CD14-positive monocyte (primary cell): ENCODE measurements around the gene SPI1. TPM values are rescaled to one million over a fixed set of nuclear protein-coding genes. Genes with fewer than 3 reads are reported as not detected.
A peak's percentile ranks its signal among the peaks of the same experiment; 100 is the strongest.

Experiments
- DNase-seq, 3 donors: peaks; one replicate each; pipeline ENCODE4 v3.0.0-alpha.2; 2011 to 2022
- H2AFZ ChIP-seq: 2 replicates; pipeline ENCODE4 v1.6.0; 2012; ENCODE audit warnings: mild to moderate bottlenecking, low read depth, low read length, inconsistent platforms; ENCODE audit not compliant: insufficient read depth, poor library complexity, severe bottlenecking
- H3K27ac ChIP-seq, 2 donors: 1 replicate in 1 of 2; 2 replicates in 1 of 2; pipeline ENCODE4 v1.5.1; 2012 to 2013; ENCODE audit warnings: low read length in 2 of 2, control low read depth in 1 of 2, inconsistent platforms in 1 of 2, low read depth in 1 of 2, mild to moderate bottlenecking in 1 of 2
- H3K27me3 ChIP-seq, 2 donors: one replicate each; pipeline versions ENCODE4 v1.6.0 to v1.6.1; 2011 to 2013; ENCODE audit warnings: low read length in 2 of 2; ENCODE audit not compliant: control insufficient read depth in 2 of 2, insufficient read depth in 2 of 2
- H3K36me3 ChIP-seq, 2 donors: replicated peaks in 1 of 2; 1 replicate in 1 of 2; 2 replicates in 1 of 2; pipeline versions ENCODE4 v1.5.1 to v1.6.1; 2012 to 2013; ENCODE audit warnings: low read length in 2 of 2, control low read depth in 1 of 2, inconsistent platforms in 1 of 2, mild to moderate bottlenecking in 1 of 2; ENCODE audit not compliant: insufficient read depth in 2 of 2, control insufficient read depth in 1 of 2
- H3K4me1 ChIP-seq, 2 donors: 1 replicate in 1 of 2; 2 replicates in 1 of 2; pipeline versions ENCODE4 v1.5.1 to v1.6.1; 2012 to 2013; ENCODE audit warnings: low read length in 2 of 2, control low read depth in 1 of 2, inconsistent platforms in 1 of 2, mild to moderate bottlenecking in 1 of 2, moderate library complexity in 1 of 2; ENCODE audit not compliant: insufficient read depth in 2 of 2, control insufficient read depth in 1 of 2
- H3K4me2 ChIP-seq: replicated peaks from 2 replicates; pipeline ENCODE3; 2012; ENCODE audit warnings: low read length, moderate library complexity, mild to moderate bottlenecking; ENCODE audit not compliant: poor library complexity, severe bottlenecking; ENCODE audit errors: extremely low read depth
- H3K4me3 ChIP-seq, 3 experiments: fragments of 200-600 bp in 1 of 3; sonication (generic) in 1 of 3; replicated peaks in 1 of 3; 1 replicate in 2 of 3; 2 replicates in 1 of 3; pipeline ENCODE4 v1.5.1; 2011 to 2013; ENCODE audit warnings: low read length in 3 of 3, mild to moderate bottlenecking in 3 of 3, control low read depth in 2 of 3, low read depth in 2 of 3, inconsistent platforms in 1 of 3, moderate library complexity in 1 of 3
- H3K79me2 ChIP-seq: 2 replicates; pipeline ENCODE4 v1.6.0; 2012; ENCODE audit warnings: mild to moderate bottlenecking, control low read depth, inconsistent platforms, low read length, moderate library complexity; ENCODE audit not compliant: insufficient read depth
- H3K9ac ChIP-seq: 2 replicates; pipeline ENCODE4 v1.6.0; 2017; ENCODE audit warnings: low read length, mild to moderate bottlenecking; ENCODE audit not compliant: insufficient read depth, poor library complexity, severe bottlenecking
- H3K9me3 ChIP-seq, 2 donors: replicated peaks in 1 of 2; 1 replicate in 1 of 2; 2 replicates in 1 of 2; pipeline versions ENCODE4 v1.5.1 to v1.6.1; 2012 to 2013; ENCODE audit warnings: low read length in 2 of 2, control low read depth in 1 of 2; ENCODE audit not compliant: control insufficient read depth in 1 of 2, insufficient read depth in 1 of 2
- H4K20me1 ChIP-seq: 2 replicates; pipeline ENCODE4 v1.6.0; 2012; ENCODE audit warnings: mild to moderate bottlenecking, low read length, control low read depth, moderate library complexity; ENCODE audit not compliant: insufficient read depth
- H3K27ac Mint-ChIP-seq, 7 donors: one replicate each; pipeline ENCODE4 v1.8.0; 2020; ENCODE audit warnings: mild to moderate bottlenecking in 7 of 7, mixed read lengths in 7 of 7, moderate library complexity in 6 of 7, inconsistent platforms in 2 of 7
- H3K27me3 Mint-ChIP-seq, 3 donors: one replicate each; pipeline ENCODE4 v1.8.0; 2021 to 2022; ENCODE audit warnings: low read depth in 3 of 3, mild to moderate bottlenecking in 3 of 3, mixed read lengths in 3 of 3, moderate library complexity in 3 of 3, inconsistent platforms in 1 of 3
- H3K36me3 Mint-ChIP-seq, 2 donors: one replicate each; pipeline ENCODE4 v1.8.0; 2020; ENCODE audit warnings: mixed read lengths in 2 of 2, inconsistent platforms in 1 of 2, mild to moderate bottlenecking in 1 of 2
- H3K4me1 Mint-ChIP-seq: one replicate; pipeline ENCODE4 v1.8.0; 2020; ENCODE audit warnings: mild to moderate bottlenecking, mixed read lengths
- H3K4me3 Mint-ChIP-seq, 2 donors: one replicate each; pipeline ENCODE4 v1.8.0; 2020; ENCODE audit warnings: mild to moderate bottlenecking in 2 of 2, mixed read lengths in 2 of 2, moderate library complexity in 1 of 2
- H3K9me3 Mint-ChIP-seq, 7 donors: one replicate each; pipeline ENCODE4 v1.8.0; 2020 to 2022; ENCODE audit warnings: mixed read lengths in 7 of 7, mild to moderate bottlenecking in 6 of 7, moderate library complexity in 6 of 7, inconsistent platforms in 2 of 7
- CTCF ChIP-seq: fragments of 200-600 bp; IDR thresholded peaks from one replicate; pipeline ENCODE4 v1.8.0; 2022; ENCODE audit warnings: antibody characterized with exemption, mild to moderate bottlenecking
- WGBS: methylation state at CpG from one replicate; pipeline ENCODE4 v1.1.5; 2013; ENCODE audit warnings: missing lambda C conversion rate; ENCODE audit not compliant: insufficient coverage; 5-methylcytosine and 5-hydroxymethylcytosine counted together
- intact Hi-C, 2 donors: fragments of 100-400 bp; cut with micrococcal nuclease; formaldehyde crosslinking; loops; one replicate each; pipeline versions ENCODE4 v1.15.0 to v1.15.1; 2023
- polyA plus RNA-seq, 3 donors: library from polyadenylated mRNA; depleted of rRNA in 1 of 3; unstranded in 2 of 3; stranded (reverse) in 1 of 3; fragments of 300-500 nt in 2 of 3; fragments of >200 nt in 1 of 3; fragmentation: Illumina TruSeq in 2 of 3; gene quantifications; 1 replicate in 2 of 3; 2 replicates in 1 of 3; pipeline ENCODE4 v1.2.3, GENCODE V29; 2012 to 2021

The SPI1 gene
- polyA plus RNA-seq, 3 donors = 156 to 914 (median 223) TPM

GRCh38 chr11:47398551-47398950 lies 20.2 kb upstream of the SPI1 start:
- H3K9ac ChIP-seq = no peak overlapping the region
- H2AFZ ChIP-seq = no peak overlapping the region
- no peak for TF ChIP-seq CTCF
- no peak overlapping the region for H3K4me2 ChIP-seq
- no peak overlapping the region for H3K27ac ChIP-seq
- Mint-ChIP-seq H3K9me3 (no peaks in the 10 kb centered on the region), H3K27me3 (peaks cover 0 to 2% (median 0%) of the 10 kb centered on the region in 3 donors), H3K36me3 (peaks cover 1 to 10% of the 10 kb centered on the region in 2 donors), H3K27ac (peak overlapping the region in 1 of 7 donors; percentile 46), H3K4me1 (peaks cover 60% of the 10 kb centered on the region), H3K4me3 (no peak overlapping the region)
- H3K79me2 ChIP-seq = peaks cover 33% of the 10 kb centered on the region
- H3K9me3 ChIP-seq = no peaks in the 10 kb centered on the region
- intact Hi-C loops = no loop called here
- DNase-seq = no peak
- H4K20me1 ChIP-seq = no peaks in the 10 kb centered on the region
- no peaks in the 10 kb centered on the region for H3K36me3 ChIP-seq
- peaks cover 63 to 72% of the 10 kb centered on the region in 2 donors for H3K4me1 ChIP-seq
- H3K4me3 ChIP-seq = no peak overlapping the region
- no peaks in the 10 kb centered on the region for H3K27me3 ChIP-seq
- WGBS = 100% methylated on average over 1 of the region's 1 CpG

GRCh38 chr11:47398011-47398410 lies 19.7 kb upstream of the SPI1 start:
- no peaks in the 10 kb centered on the region for H3K9me3 Mint-ChIP-seq
- DNase-seq = no peak
- Histone ChIP-seq H2AFZ (no peak overlapping the region), H3K36me3 (no peaks in the 10 kb centered on the region), H3K9me3 (no peaks in the 10 kb centered on the region), H4K20me1 (no peaks in the 10 kb centered on the region), H3K27ac (no peak overlapping the region), H3K4me3 (no peak overlapping the region), H3K27me3 (no peaks in the 10 kb centered on the region), H3K4me2 (no peak overlapping the region), H3K79me2 (peaks cover 38% of the 10 kb centered on the region), H3K4me1 (peaks cover 62 to 72% of the 10 kb centered on the region in 2 donors), H3K9ac (no peak overlapping the region)
- peaks cover 59% of the 10 kb centered on the region for H3K4me1 Mint-ChIP-seq
- peaks cover 0 to 2% (median 0%) of the 10 kb centered on the region in 3 donors for H3K27me3 Mint-ChIP-seq
- peak overlapping the region in 3 of 7 donors; percentile 25 to 46 (median 30) for H3K27ac Mint-ChIP-seq
- no peak for TF ChIP-seq CTCF
- H3K36me3 Mint-ChIP-seq = peaks cover 1 to 12% of the 10 kb centered on the region in 2 donors
- intact Hi-C loops = no loop called here
- 100% methylated on average over 1 of the region's 3 CpGs for WGBS
- no peak overlapping the region for H3K4me3 Mint-ChIP-seq
